ENCODE measurements around the gene PSMB7.

Gene PSMB7

DNA sequence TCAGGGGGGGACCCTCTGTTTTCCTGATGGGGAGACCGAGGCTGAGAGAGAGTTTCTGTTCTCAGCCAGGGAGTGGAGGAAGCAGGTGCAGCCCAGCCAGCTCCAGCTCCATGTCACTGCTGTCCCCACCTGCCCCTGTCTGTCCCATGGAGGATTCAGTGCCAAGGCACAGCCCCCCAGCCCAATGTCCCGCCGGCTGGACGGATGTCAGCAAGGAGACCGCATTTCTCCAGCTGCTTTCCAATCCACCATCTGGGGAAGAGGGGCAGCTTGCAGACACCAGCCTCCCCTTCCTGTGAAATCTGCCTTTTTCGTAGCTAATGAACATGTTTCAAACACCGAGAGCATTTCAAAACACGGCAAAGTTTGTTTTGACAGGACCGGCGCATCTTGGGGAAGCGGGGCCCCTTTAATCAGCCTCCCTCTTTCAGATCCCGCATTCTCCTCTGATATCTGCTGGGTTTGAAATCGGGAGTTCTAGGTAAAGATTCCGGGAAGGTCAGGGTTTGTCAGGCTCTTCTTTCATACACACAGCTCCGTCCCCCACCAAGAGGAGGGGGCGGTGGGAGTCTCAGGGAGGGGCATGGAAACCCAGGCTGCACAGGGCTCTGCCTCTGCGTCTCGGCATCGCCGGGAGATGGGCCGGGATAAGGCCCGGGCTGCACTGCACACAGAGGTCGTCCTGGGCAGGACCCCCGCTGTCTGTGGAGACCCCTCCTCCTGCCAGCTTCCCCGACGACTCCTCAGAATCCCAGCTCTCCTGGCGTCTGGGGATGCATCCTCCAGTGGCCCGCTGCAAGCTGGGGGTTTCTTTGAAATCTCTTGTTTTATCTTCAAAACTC lies 82.7 kb downstream of the PSMB7 start:
- H3K4me1 ChIP-seq (ENCODE audit: insufficient read depth, low read length, severe bottlenecking), result no peaks in the 10 kb centered on the region
- H4K20me1 ChIP-seq (ENCODE audit: insufficient read depth, low read length), result no peaks in the 10 kb centered on the region
- no peaks in the 10 kb centered on the region for H3K9me3 ChIP-seq (ENCODE audit: low read length)
- H3F3A ChIP-seq (ENCODE audit: insufficient read depth, low read length), result no peaks in the 10 kb centered on the region
- H3K4me3 ChIP-seq (ENCODE audit: low read depth, low read length, poor library complexity, severe bottlenecking), result no peak overlapping the region
- no peak for TF ChIP-seq EZH2 (IDR thresholded peaks at IDR 0.05; ENCODE audit: borderline replicate concordance, low read length)
- TF ChIP-seq, protein P1, sequence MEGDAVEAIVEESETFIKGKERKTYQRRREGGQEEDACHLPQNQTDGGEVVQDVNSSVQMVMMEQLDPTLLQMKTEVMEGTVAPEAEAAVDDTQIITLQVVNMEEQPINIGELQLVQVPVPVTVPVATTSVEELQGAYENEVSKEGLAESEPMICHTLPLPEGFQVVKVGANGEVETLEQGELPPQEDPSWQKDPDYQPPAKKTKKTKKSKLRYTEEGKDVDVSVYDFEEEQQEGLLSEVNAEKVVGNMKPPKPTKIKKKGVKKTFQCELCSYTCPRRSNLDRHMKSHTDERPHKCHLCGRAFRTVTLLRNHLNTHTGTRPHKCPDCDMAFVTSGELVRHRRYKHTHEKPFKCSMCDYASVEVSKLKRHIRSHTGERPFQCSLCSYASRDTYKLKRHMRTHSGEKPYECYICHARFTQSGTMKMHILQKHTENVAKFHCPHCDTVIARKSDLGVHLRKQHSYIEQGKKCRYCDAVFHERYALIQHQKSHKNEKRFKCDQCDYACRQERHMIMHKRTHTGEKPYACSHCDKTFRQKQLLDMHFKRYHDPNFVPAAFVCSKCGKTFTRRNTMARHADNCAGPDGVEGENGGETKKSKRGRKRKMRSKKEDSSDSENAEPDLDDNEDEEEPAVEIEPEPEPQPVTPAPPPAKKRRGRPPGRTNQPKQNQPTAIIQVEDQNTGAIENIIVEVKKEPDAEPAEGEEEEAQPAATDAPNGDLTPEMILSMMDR (IDR thresholded peaks at IDR 0.05; ENCODE audit: low read length), result no peak
- no peaks in the 10 kb centered on the region for H3K9me2 ChIP-seq (ENCODE audit: low read depth, low read length)
- H3K9ac ChIP-seq (ENCODE audit: low read length), result no peak overlapping the region
- no peak overlapping the region for H3K4me2 ChIP-seq (ENCODE audit: low read length)
- no peaks in the 10 kb centered on the region for H3K79me2 ChIP-seq (ENCODE audit: insufficient read depth, low read length)
- H3K36me3 ChIP-seq (ENCODE audit: insufficient read depth, low read length), result no peaks in the 10 kb centered on the region
- peaks cover 6% of the 10 kb centered on the region for H3K27me3 ChIP-seq (ENCODE audit: insufficient read depth, low read length)
- H2AFZ ChIP-seq (ENCODE audit: low read length), result no peak overlapping the region
- H3K27ac ChIP-seq (ENCODE audit: low read depth, low read length, poor library complexity, severe bottlenecking), result no peak overlapping the region

DNA sequence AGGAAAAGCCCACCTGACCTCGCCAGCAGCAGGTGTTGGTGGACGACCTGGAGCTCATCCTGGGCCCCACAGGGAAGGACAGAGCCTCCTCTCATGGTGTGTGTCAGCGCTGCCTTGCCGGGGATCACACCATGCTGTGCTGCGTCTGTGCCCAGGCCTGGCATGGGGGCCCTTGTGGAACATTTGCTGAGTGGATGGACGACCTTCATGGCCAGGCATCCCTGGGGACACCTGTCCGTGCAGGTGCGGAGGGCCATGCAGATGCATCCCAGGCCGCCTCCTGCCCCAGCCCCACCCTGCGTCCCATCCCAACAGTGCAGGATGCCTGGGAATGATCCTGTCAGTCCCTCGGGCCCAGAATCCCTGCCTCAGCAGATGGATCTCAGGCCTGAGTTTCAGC lies 83.7 kb downstream of the PSMB7 start:
- H4K20me1 ChIP-seq (ENCODE audit: insufficient read depth, low read length), result no peaks in the 10 kb centered on the region
- no peaks in the 10 kb centered on the region for H3K9me3 ChIP-seq (ENCODE audit: low read length)
- no peaks in the 10 kb centered on the region for H3K79me2 ChIP-seq (ENCODE audit: insufficient read depth, low read length)
- no peaks in the 10 kb centered on the region for H3K36me3 ChIP-seq (ENCODE audit: insufficient read depth, low read length)
- H2AFZ ChIP-seq (ENCODE audit: low read length), result no peak overlapping the region
- peaks cover 7% of the 10 kb centered on the region for H3K27me3 ChIP-seq (ENCODE audit: insufficient read depth, low read length)
- H3K9ac ChIP-seq (ENCODE audit: low read length), result no peak overlapping the region
- TF ChIP-seq, protein P1 (IDR thresholded peaks at IDR 0.05; ENCODE audit: low read length), result no peak
- TF ChIP-seq EZH2 (IDR thresholded peaks at IDR 0.05; ENCODE audit: borderline replicate concordance, low read length), result no peak
- H3K9me2 ChIP-seq (ENCODE audit: low read depth, low read length), result no peaks in the 10 kb centered on the region
- H3K27ac ChIP-seq (ENCODE audit: low read depth, low read length, poor library complexity, severe bottlenecking), result no peak overlapping the region
- H3K4me1 ChIP-seq (ENCODE audit: insufficient read depth, low read length, severe bottlenecking), result no peaks in the 10 kb centered on the region
- H3K4me3 ChIP-seq (ENCODE audit: low read depth, low read length, poor library complexity, severe bottlenecking), result no peak overlapping the region
- H3F3A ChIP-seq (ENCODE audit: insufficient read depth, low read length), result no peaks in the 10 kb centered on the region
- no peak overlapping the region for H3K4me2 ChIP-seq (ENCODE audit: low read length)

DNA sequence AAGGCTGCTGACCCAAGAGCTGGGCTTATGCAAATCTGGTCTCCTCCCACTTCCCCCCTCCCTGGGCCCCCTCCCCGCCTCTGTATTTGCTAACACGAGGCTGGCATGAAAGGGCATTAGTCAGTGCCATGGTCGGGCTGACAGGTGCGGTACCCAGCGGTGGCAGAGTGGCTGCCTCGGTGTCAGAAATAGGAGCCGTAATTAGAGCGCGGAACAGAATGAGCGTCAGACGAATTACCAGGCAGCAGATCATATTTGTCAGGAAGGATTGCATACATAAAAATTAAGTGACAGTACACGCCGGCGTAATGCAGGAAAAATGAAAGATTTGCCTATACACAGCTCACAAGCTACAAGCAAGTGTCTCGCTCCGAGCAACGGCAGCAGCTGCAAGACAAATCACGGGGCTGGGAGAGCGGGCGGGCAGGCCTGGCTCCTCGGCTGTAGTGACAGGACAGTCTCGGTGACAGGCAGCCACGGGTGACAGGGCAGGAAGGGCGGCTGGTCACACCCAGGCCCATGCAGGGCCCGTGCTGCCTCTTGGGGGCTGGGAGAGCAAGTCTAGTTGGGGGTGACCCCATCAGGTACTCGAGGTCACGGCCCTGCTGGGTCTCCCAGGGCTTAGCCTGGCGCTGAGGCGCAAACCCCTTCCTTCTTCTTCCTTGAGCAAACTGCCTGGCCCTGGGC lies 85.1 kb downstream of the PSMB7 start:
- no peak overlapping the region for H2AFZ ChIP-seq (ENCODE audit: low read length)
- no peak overlapping the region for H3K9ac ChIP-seq (ENCODE audit: low read length)
- no peaks in the 10 kb centered on the region for H4K20me1 ChIP-seq (ENCODE audit: insufficient read depth, low read length)
- H3K4me2 ChIP-seq (ENCODE audit: low read length), result no peak overlapping the region
- TF ChIP-seq, protein P1 (IDR thresholded peaks at IDR 0.05; ENCODE audit: low read length), result no peak
- no peak for TF ChIP-seq EZH2 (IDR thresholded peaks at IDR 0.05; ENCODE audit: borderline replicate concordance, low read length)
- H3K9me2 ChIP-seq (ENCODE audit: low read depth, low read length), result no peaks in the 10 kb centered on the region
- no peaks in the 10 kb centered on the region for H3K4me1 ChIP-seq (ENCODE audit: insufficient read depth, low read length, severe bottlenecking)
- no peaks in the 10 kb centered on the region for H3K79me2 ChIP-seq (ENCODE audit: insufficient read depth, low read length)
- no peak overlapping the region for H3K4me3 ChIP-seq (ENCODE audit: low read depth, low read length, poor library complexity, severe bottlenecking)
- no peak overlapping the region for H3K27ac ChIP-seq (ENCODE audit: low read depth, low read length, poor library complexity, severe bottlenecking)
- no peaks in the 10 kb centered on the region for H3K36me3 ChIP-seq (ENCODE audit: insufficient read depth, low read length)
- H3F3A ChIP-seq (ENCODE audit: insufficient read depth, low read length), result no peaks in the 10 kb centered on the region
- H3K9me3 ChIP-seq (ENCODE audit: low read length), result no peaks in the 10 kb centered on the region
- H3K27me3 ChIP-seq (ENCODE audit: insufficient read depth, low read length), result peaks cover 7% of the 10 kb centered on the region

Data from OCI-LY1 (cell line).